B cell (primary cell): ENCODE data around the gene USP34. TPM values are rescaled to one million over a fixed set of nuclear protein-coding genes. Genes with fewer than 3 reads are reported as not detected.
A peak's percentile ranks its signal among the peaks of the same experiment; 100 is the strongest.

Experiments
- ATAC-seq: fragments of 200-7000 bp; cut with Tn5 transposase; one replicate; pipeline ENCODE4 v1.10.0; 2021; ENCODE audit warnings: low read depth, mild to moderate bottlenecking, moderate number of reproducible peaks, moderate library complexity
- CTCF ChIA-PET: fragments of 350-600 bp; sonication (Branson Sonifier 250); formaldehyde crosslinking; loops from one replicate; lab custom pipeline; 2021; ENCODE audit warnings: antibody characterized with exemption, inconsistent platforms; lab: Charles Lee
- POLR2A ChIA-PET: fragments of 350-600 bp; sonication (Branson Sonifier 250); formaldehyde crosslinking; loops from one replicate; lab custom pipeline; 2021; ENCODE audit warnings: antibody characterized with exemption; lab: Charles Lee
- DNase-seq: peaks from one replicate; pipeline ENCODE4 v3.0.0; 2013
- H2AFZ ChIP-seq: 2 replicates; pipeline ENCODE4 v1.6.1; 2012; ENCODE audit warnings: mild to moderate bottlenecking, low read depth, low read length; ENCODE audit not compliant: insufficient read depth, poor library complexity, severe bottlenecking
- H3K27ac ChIP-seq, 2 donors: 1 replicate in 1 of 2; 2 replicates in 1 of 2; pipeline ENCODE4 v1.5.1; 2012 to 2013; ENCODE audit warnings: low read length in 2 of 2, mild to moderate bottlenecking in 2 of 2, moderate library complexity in 1 of 2
- H3K27me3 ChIP-seq, 4 experiments: fragments of 200-600 bp in 1 of 4; sonication (generic) in 1 of 4; replicated peaks in 1 of 4; 1 replicate in 2 of 4; 2 replicates in 2 of 4; pipeline versions ENCODE4 v1.6.1 to v1.7.0; 2013 to 2016; ENCODE audit warnings: low read length in 3 of 4, mild to moderate bottlenecking in 2 of 4, mixed read lengths in 1 of 4, moderate library complexity in 1 of 4; ENCODE audit not compliant: insufficient read depth in 4 of 4, control insufficient read depth in 3 of 4; ENCODE audit errors: control extremely low read depth in 1 of 4
- H3K36me3 ChIP-seq, 2 experiments: replicated peaks in 1 of 2; 1 replicate in 1 of 2; 2 replicates in 1 of 2; pipeline versions ENCODE4 v1.6.1 to v1.7.1; 2013; ENCODE audit warnings: low read length in 1 of 2; ENCODE audit not compliant: insufficient read depth in 2 of 2, control insufficient read depth in 1 of 2; ENCODE audit errors: control extremely low read depth in 1 of 2, extremely low read depth in 1 of 2
- H3K4me1 ChIP-seq, 2 donors: fragments of 200-600 bp in 1 of 2; sonication (generic) in 1 of 2; 1 replicate in 1 of 2; 2 replicates in 1 of 2; pipeline versions ENCODE4 v1.5.1 to v1.6.1; 2013 to 2017; ENCODE audit warnings: low read length in 2 of 2; ENCODE audit not compliant: control insufficient read depth in 2 of 2, insufficient read depth in 2 of 2
- H3K4me2 ChIP-seq: replicated peaks from 2 replicates; pipeline ENCODE3; 2012; ENCODE audit warnings: mild to moderate bottlenecking, low read depth, low read length; ENCODE audit not compliant: poor library complexity, severe bottlenecking
- H3K4me3 ChIP-seq, 5 experiments: fragments of 200-600 bp in 1 of 5; sonication (generic) in 1 of 5; 1 replicate in 3 of 5; 2 replicates in 2 of 5; pipeline versions ENCODE4 v1.5.1 to v1.7.0; 2011 to 2016; ENCODE audit warnings: low read length in 4 of 5, mild to moderate bottlenecking in 4 of 5, low read depth in 2 of 5, control low read depth in 1 of 5, moderate library complexity in 1 of 5; ENCODE audit not compliant: insufficient read depth in 1 of 5; ENCODE audit errors: control extremely low read depth in 1 of 5, extremely low read depth in 1 of 5
- H3K79me2 ChIP-seq: fragments of 200-600 bp; sonication (generic); one replicate; pipeline ENCODE4 v1.6.0; 2016; ENCODE audit warnings: low read length; ENCODE audit not compliant: control insufficient read depth, insufficient read depth
- H3K9ac ChIP-seq: fragments of 200-600 bp; sonication (generic); 2 replicates; pipeline ENCODE4 v1.6.1; 2017; ENCODE audit warnings: mild to moderate bottlenecking, low read length, moderate library complexity
- H3K9me3 ChIP-seq, 3 donors: one replicate each; pipeline versions ENCODE4 v1.6.1 to v1.7.1; 2013; ENCODE audit warnings: low read length in 2 of 3; ENCODE audit not compliant: control insufficient read depth in 2 of 3, insufficient read depth in 1 of 3; ENCODE audit errors: control extremely low read depth in 1 of 3
- H4K20me1 ChIP-seq: 2 replicates; pipeline ENCODE4 v1.6.0; 2012; ENCODE audit warnings: mild to moderate bottlenecking, low read length; ENCODE audit not compliant: insufficient read depth, control insufficient read depth, poor library complexity, severe bottlenecking
- H3K27ac Mint-ChIP-seq: one replicate; pipeline ENCODE4 v1.8.0; 2021; ENCODE audit warnings: mixed read lengths
- H3K27me3 Mint-ChIP-seq: one replicate; pipeline ENCODE4 v1.8.0; 2021; ENCODE audit warnings: mixed read lengths
- H3K4me1 Mint-ChIP-seq: one replicate; pipeline ENCODE4 v1.8.0; 2021; ENCODE audit warnings: mixed read lengths
- H3K4me3 Mint-ChIP-seq: one replicate; pipeline ENCODE4 v1.8.0; 2021; ENCODE audit warnings: mixed read lengths
- H3K9me3 Mint-ChIP-seq: one replicate; pipeline ENCODE4 v1.8.0; 2022; ENCODE audit warnings: mixed read lengths; ENCODE audit not compliant: insufficient read depth
- EZH2 ChIP-seq: IDR thresholded peaks from 2 replicates; pipeline ENCODE4 v1.6.1; 2012; ENCODE audit warnings: borderline replicate concordance, low read depth, mild to moderate bottlenecking, moderate library complexity, low read length; ENCODE audit not compliant: insufficient read depth, poor library complexity, severe bottlenecking
- WGBS: methylation state at CpG from one replicate; pipeline ENCODE4 v1.1.5; 2013; ENCODE audit warnings: missing lambda C conversion rate; ENCODE audit not compliant: insufficient coverage; 5-methylcytosine and 5-hydroxymethylcytosine counted together
- intact Hi-C: fragments of 100-400 bp; cut with micrococcal nuclease; formaldehyde crosslinking; loops from one replicate; pipeline ENCODE4 v1.10.0; 2022
- polyA plus RNA-seq: library from polyadenylated mRNA; depleted of rRNA; stranded (reverse); fragments of >200 nt; gene quantifications from 2 replicates; pipeline ENCODE4 v1.2.3, GENCODE V29; 2012
- total RNA-seq, 2 donors: library from RNA; stranded (reverse); fragments of 120-200 nt in 1 of 2; gene quantifications; 1 replicate in 1 of 2; 2 replicates in 1 of 2; pipeline versions ENCODE4 v1.2.3 to v1.2.4, GENCODE V29; 2013 to 2022
- TF ChIP-seq, protein P1 (sequence below): fragments of 200-600 bp; IDR thresholded peaks from one replicate; pipeline ENCODE4 v1.8.0; 2022; ENCODE audit warnings: antibody characterized with exemption, mild to moderate bottlenecking

USP34 gene
- total and polyA plus RNA-seq, 2 donors (not counting 1 experiment from before 2014, with no cell fraction given), result 70.3 to 311 TPM

DNA sequence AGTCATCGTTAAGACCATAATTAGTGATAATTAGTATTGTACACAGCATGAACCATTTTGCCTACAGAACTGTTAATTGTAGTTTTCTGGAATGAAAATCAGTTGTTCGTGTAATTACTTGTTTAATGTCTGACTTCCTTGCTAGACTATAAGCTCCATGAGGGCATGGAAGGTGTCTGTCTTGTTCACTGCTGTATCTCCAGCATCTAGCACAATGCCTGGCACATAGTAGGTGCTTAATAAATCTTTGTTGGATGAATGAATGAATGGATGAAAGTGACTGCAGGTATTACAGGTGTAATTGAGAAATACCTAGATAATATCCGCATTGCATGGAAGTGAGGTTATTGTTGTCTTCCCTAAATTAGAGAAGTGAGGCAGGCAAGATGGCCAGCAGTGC lies 287.1 kb downstream of the USP34 start:
- peaks cover 41% of the 10 kb centered on the region for H3K4me1 Mint-ChIP-seq

GRCh38 chr2:61182059-61182383 lies 288.9 kb downstream of the USP34 start:
- Mint-ChIP-seq H3K27me3 (no peaks in the 10 kb centered on the region), H3K9me3 (no peaks in the 10 kb centered on the region), H3K4me3 (no peak overlapping the region), H3K27ac (no peak overlapping the region), H3K4me1 (peaks cover 50% of the 10 kb centered on the region)
- POLR2A ChIA-PET, result no interaction called here
- no peak overlapping the region for H3K9ac ChIP-seq
- no peak for ATAC-seq
- intact Hi-C loops, result no loop called here
- H2AFZ ChIP-seq, result no peak overlapping the region
- H3K36me3 ChIP-seq, result peaks cover 22 to 73% of the 10 kb centered on the region in 2 experiments
- peaks cover 48% of the 10 kb centered on the region for H3K79me2 ChIP-seq
- H3K4me1 ChIP-seq, result peaks cover 21 to 35% of the 10 kb centered on the region in 2 donors
- no peak overlapping the region for H3K4me2 ChIP-seq
- H3K27ac ChIP-seq, result peak overlapping the region in 1 of 2 donors; percentile 25
- 98% methylated on average over 5 of the region's 6 CpGs for WGBS
- no peaks in the 10 kb centered on the region for H3K27me3 ChIP-seq
- CTCF ChIA-PET, result no interaction called here
- no peak overlapping the region for H3K4me3 ChIP-seq
- peaks cover 19% of the 10 kb centered on the region for H4K20me1 ChIP-seq
- no peak for TF ChIP-seq EZH2
- TF ChIP-seq, protein P1, sequence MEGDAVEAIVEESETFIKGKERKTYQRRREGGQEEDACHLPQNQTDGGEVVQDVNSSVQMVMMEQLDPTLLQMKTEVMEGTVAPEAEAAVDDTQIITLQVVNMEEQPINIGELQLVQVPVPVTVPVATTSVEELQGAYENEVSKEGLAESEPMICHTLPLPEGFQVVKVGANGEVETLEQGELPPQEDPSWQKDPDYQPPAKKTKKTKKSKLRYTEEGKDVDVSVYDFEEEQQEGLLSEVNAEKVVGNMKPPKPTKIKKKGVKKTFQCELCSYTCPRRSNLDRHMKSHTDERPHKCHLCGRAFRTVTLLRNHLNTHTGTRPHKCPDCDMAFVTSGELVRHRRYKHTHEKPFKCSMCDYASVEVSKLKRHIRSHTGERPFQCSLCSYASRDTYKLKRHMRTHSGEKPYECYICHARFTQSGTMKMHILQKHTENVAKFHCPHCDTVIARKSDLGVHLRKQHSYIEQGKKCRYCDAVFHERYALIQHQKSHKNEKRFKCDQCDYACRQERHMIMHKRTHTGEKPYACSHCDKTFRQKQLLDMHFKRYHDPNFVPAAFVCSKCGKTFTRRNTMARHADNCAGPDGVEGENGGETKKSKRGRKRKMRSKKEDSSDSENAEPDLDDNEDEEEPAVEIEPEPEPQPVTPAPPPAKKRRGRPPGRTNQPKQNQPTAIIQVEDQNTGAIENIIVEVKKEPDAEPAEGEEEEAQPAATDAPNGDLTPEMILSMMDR, result no peak
- DNase-seq, result no peak
- H3K9me3 ChIP-seq, result no peaks in the 10 kb centered on the region

More for the DNA sequence above, 287.1 kb downstream of the USP34 start:
- peaks cover 24 to 90% of the 10 kb centered on the region in 2 experiments for H3K36me3 ChIP-seq
- ChIA-PET POLR2A (interaction anchor here (0.7 kb wide), 1 partner anchor 16 kb away, joined by 4 read pairs; no protein-coding TSS in a partner anchor), CTCF (no interaction called here)
- no peak overlapping the region for H3K9ac ChIP-seq
- no peaks in the 10 kb centered on the region for H3K27me3 ChIP-seq
- no peak overlapping the region for H3K4me3 ChIP-seq
- peaks cover 19% of the 10 kb centered on the region for H4K20me1 ChIP-seq
- DNase-seq (no peak), ATAC-seq (no peak)
- no peak overlapping the region for H2AFZ ChIP-seq
- H3K4me3 Mint-ChIP-seq, result no peak overlapping the region
- no peaks in the 10 kb centered on the region for H3K9me3 ChIP-seq
- H3K4me2 ChIP-seq, result no peak overlapping the region
- H3K27me3 Mint-ChIP-seq, result no peaks in the 10 kb centered on the region
- H3K9me3 Mint-ChIP-seq, result no peaks in the 10 kb centered on the region
- H3K27ac ChIP-seq, result peak overlapping the region in 1 of 2 donors; percentile 37
- WGBS, result 87% methylated on average over 2 of the region's 3 CpGs
- H3K4me1 ChIP-seq, result peaks cover 15 to 25% of the 10 kb centered on the region in 2 donors
- H3K79me2 ChIP-seq, result peaks cover 39% of the 10 kb centered on the region
- TF ChIP-seq, protein P1, result no peak
- TF ChIP-seq EZH2, result no peak
- H3K27ac Mint-ChIP-seq, result peak overlapping the region; percentile 48
- intact Hi-C loops, result no loop called here
